GM19239 (cell line): ENCODE data around the gene CTNNBIP1.

ENCODE experiments used
- DNase-seq: peaks from one replicate; pipeline ENCODE4 v3.0.0; 2011; ENCODE audit warnings: low spot score; ENCODE audit not compliant: insufficient read length
- FAIRE-seq: peaks from 2 replicates; lab custom pipeline; 2011; peaks lifted over from hg19 to GRCh38; lab: Jason Lieb, UNC

CTNNBIP1 gene

GRCh38 chr1:9906466-9906865 lies 3.6 kb downstream of the CTNNBIP1 start:
- DNase-seq (no peak), FAIRE-seq (no peak)

GRCh38 chr1:9905010-9905409 lies 5.1 kb downstream of the CTNNBIP1 start:
- DNase-seq (no peak), FAIRE-seq (no peak)

GRCh38 chr1:9904596-9904995 lies 5.5 kb downstream of the CTNNBIP1 start:
- FAIRE-seq (no peak), DNase-seq (no peak)

- DNase-seq (no peak), FAIRE-seq (no peak)
These were observed 6.1 kb downstream of the CTNNBIP1 start for GRCh38 chr1:9903801-9904527.

GRCh38 chr1:9902060-9902452 lies 8.0 kb downstream of the CTNNBIP1 start:
- FAIRE-seq (no peak), DNase-seq (no peak)

- no peak for DNase-seq
- FAIRE-seq, result no peak
These were observed 8.7 kb downstream of the CTNNBIP1 start for GRCh38 chr1:9901148-9902059.

- no peak for FAIRE-seq
- no peak for DNase-seq
These were observed 9.7 kb downstream of the CTNNBIP1 start for GRCh38 chr1:9900142-9901043.

GRCh38 chr1:9894115-9894514 lies 16.0 kb downstream of the CTNNBIP1 start:
- DNase-seq (no peak), FAIRE-seq (no peak)

GRCh38 chr1:9892563-9893528 lies 17.2 kb downstream of the CTNNBIP1 start:
- no peak for FAIRE-seq

GRCh38 chr1:9891207-9891606 lies 18.9 kb downstream of the CTNNBIP1 start:
- FAIRE-seq (no peak), DNase-seq (no peak)

More at GRCh38 chr1:9892563-9893528, 17.2 kb downstream of the CTNNBIP1 start:
- no peak for DNase-seq

GRCh38 chr1:9890224-9890731 lies 19.8 kb downstream of the CTNNBIP1 start:
- no peak for FAIRE-seq
- no peak for DNase-seq

GRCh38 chr1:9889411-9889810 lies 20.7 kb downstream of the CTNNBIP1 start:
- no peak for FAIRE-seq
- no peak for DNase-seq

- no peak for FAIRE-seq
These were observed 21.2 kb downstream of the CTNNBIP1 start for GRCh38 chr1:9888886-9889285.

GRCh38 chr1:9887070-9887469 lies 23.0 kb downstream of the CTNNBIP1 start:
- FAIRE-seq, result no peak
- DNase-seq, result no peak

More at GRCh38 chr1:9888886-9889285, 21.2 kb downstream of the CTNNBIP1 start:
- no peak for DNase-seq

GRCh38 chr1:9886092-9886742 lies 23.9 kb downstream of the CTNNBIP1 start:
- no peak for DNase-seq
- FAIRE-seq, result no peak

GRCh38 chr1:9884805-9885204 lies 25.3 kb downstream of the CTNNBIP1 start:
- FAIRE-seq (no peak), DNase-seq (no peak)

GRCh38 chr1:9883585-9884449 lies 26.3 kb downstream of the CTNNBIP1 start:
- FAIRE-seq (no peak), DNase-seq (no peak)

- no peak for DNase-seq
- FAIRE-seq, result no peak
These were observed 27.1 kb downstream of the CTNNBIP1 start for GRCh38 chr1:9882945-9883303.
